NCI-H2171 treated with DMSO at 0.1 percent for 48 hours (cell line): Measurements from ENCODE around the gene KDM1A.
"Not testable (repeated sequence)": the region's sequence is repeated elsewhere in the genome, so short reads cannot be mapped to it uniquely, and the experiment has no call there.

Source experiments
- DNase-seq: peaks from one replicate; lab custom pipeline; 2025; lab: John Stamatoyannopoulos, UW

KDM1A gene

GRCh38 chr1:23019094-23019862 lies at the start of gene KDM1A:
Gene KDM1A, plus strand, starts transcription at chr1:23019468. Its CDS starts 129 bp downstream, at chr1:23019597.
- peak; percentile 97 for DNase-seq

- no peak for DNase-seq
Observed at GRCh38 chr1:22970096-22970495, 49.2 kb upstream of the KDM1A start.

- no peak for DNase-seq
Observed at GRCh38 chr1:22971161-22971560, 48.1 kb upstream of the KDM1A start.

- no peak for DNase-seq
Observed at GRCh38 chr1:22971611-22972405, 47.5 kb upstream of the KDM1A start.

GRCh38 chr1:22972760-22973159 lies 46.5 kb upstream of the KDM1A start, which contains the start of gene LACTBL1:
Gene LACTBL1, minus strand, starts transcription at chr1:22972866. Its CDS starts 550 bp downstream, at chr1:22972316.
- DNase-seq = peak; percentile 38

GRCh38 chr1:22975694-22976093 lies 43.6 kb upstream of the KDM1A start:
- DNase-seq = no peak

GRCh38 chr1:22976127-22976460 lies 43.2 kb upstream of the KDM1A start:
- DNase-seq = no peak

GRCh38 chr1:22976461-22977243 lies 42.6 kb upstream of the KDM1A start:
- peak; percentile 82 for DNase-seq

GRCh38 chr1:22978299-22978698 lies 41.0 kb upstream of the KDM1A start:
- DNase-seq = no peak

GRCh38 chr1:22980471-22980790 lies 38.8 kb upstream of the KDM1A start:
- DNase-seq = not testable (repeated sequence)

- no peak for DNase-seq
Observed at GRCh38 chr1:22983944-22984343, 35.3 kb upstream of the KDM1A start.

- not testable (repeated sequence) for DNase-seq
Observed at GRCh38 chr1:22992384-22992783, 26.9 kb upstream of the KDM1A start.

- DNase-seq = not testable (repeated sequence)
Observed at GRCh38 chr1:22993220-22993795, 26.0 kb upstream of the KDM1A start.

- DNase-seq = no peak
Observed at GRCh38 chr1:22995774-22996173, 23.5 kb upstream of the KDM1A start.

GRCh38 chr1:22997528-22997927 lies 21.7 kb upstream of the KDM1A start:
- DNase-seq = not testable (repeated sequence)

- not testable (repeated sequence) for DNase-seq
Observed at GRCh38 chr1:23000133-23000532, 19.1 kb upstream of the KDM1A start.

- DNase-seq = not testable (repeated sequence)
Observed at GRCh38 chr1:23002218-23002617, 17.1 kb upstream of the KDM1A start.

- no peak for DNase-seq
Observed at GRCh38 chr1:23004112-23004511, 15.2 kb upstream of the KDM1A start.

- DNase-seq = not testable (repeated sequence)
Observed at GRCh38 chr1:23004769-23005168, 14.5 kb upstream of the KDM1A start.

- DNase-seq = no peak
Observed at GRCh38 chr1:23007106-23007505, 12.2 kb upstream of the KDM1A start.

- DNase-seq = no peak
Observed at GRCh38 chr1:23008901-23009300, 10.4 kb upstream of the KDM1A start.

- DNase-seq = not testable (repeated sequence)
Observed at GRCh38 chr1:23010025-23010424, 9.2 kb upstream of the KDM1A start.
